Measurements from ENCODE around the gene FKBP6. TPM values are rescaled to one million over a fixed set of nuclear protein-coding genes. Genes with fewer than 3 reads are reported as not detected.
"Not testable (repeated sequence)": the region's sequence is repeated elsewhere in the genome, so short reads cannot be mapped to it uniquely, and the experiment has no call there.

Gene FKBP6
- total RNA-seq, 1 donor from 2014 or later = not detected

GRCh38 chr7:73314271-73314670 is 13.7 kb upstream of the FKBP6 start:
- DNase-seq (ENCODE audit: low spot score in 2 of 2, unreplicated experiment in 2 of 2) = no peak
- no peak overlapping the region for H3K27ac Mint-ChIP-seq
- no peaks in the 10 kb centered on the region for H3K27me3 Mint-ChIP-seq (ENCODE audit: low read depth)
- H3K4me1 Mint-ChIP-seq = no peaks in the 10 kb centered on the region
- no peaks in the 10 kb centered on the region for H3K9me3 Mint-ChIP-seq
- H3K4me3 Mint-ChIP-seq = no peak overlapping the region
- H3K36me3 Mint-ChIP-seq = no peaks in the 10 kb centered on the region
- TF ChIP-seq CTCF (IDR thresholded peaks at IDR 0.05; ENCODE audit: unreplicated experiment) = no peak

- Mint-ChIP-seq H3K9me3 (no peaks in the 10 kb centered on the region), H3K27ac (no peak overlapping the region), H3K36me3 (no peaks in the 10 kb centered on the region), H3K4me1 (no peaks in the 10 kb centered on the region), H3K27me3 (ENCODE audit: low read depth) (no peaks in the 10 kb centered on the region), H3K4me3 (no peak overlapping the region)
- DNase-seq (ENCODE audit: low spot score in 2 of 2, unreplicated experiment in 2 of 2) = no peak
- TF ChIP-seq CTCF (IDR thresholded peaks at IDR 0.05; ENCODE audit: unreplicated experiment) = no peak
These were observed 11.4 kb upstream of the FKBP6 start for GRCh38 chr7:73316521-73316920.

GRCh38 chr7:73318656-73319204 is 9.2 kb upstream of the FKBP6 start:
- not testable (repeated sequence) for H3K4me3 Mint-ChIP-seq; H3K36me3 Mint-ChIP-seq; H3K9me3 Mint-ChIP-seq; H3K27me3 Mint-ChIP-seq (ENCODE audit: low read depth); H3K27ac Mint-ChIP-seq; DNase-seq (ENCODE audit: low spot score in 2 of 2, unreplicated experiment in 2 of 2); H3K4me1 Mint-ChIP-seq

GRCh38 chr7:73319541-73319940 is 8.4 kb upstream of the FKBP6 start:
- DNase-seq (ENCODE audit: low spot score in 2 of 2, unreplicated experiment in 2 of 2); H3K4me1 Mint-ChIP-seq; H3K27me3 Mint-ChIP-seq (ENCODE audit: low read depth); H3K9me3 Mint-ChIP-seq; H3K4me3 Mint-ChIP-seq; H3K36me3 Mint-ChIP-seq: not testable (repeated sequence)
- peak overlapping the region; percentile 4 for H3K27ac Mint-ChIP-seq

- DNase-seq (ENCODE audit: low spot score in 2 of 2, unreplicated experiment in 2 of 2); H3K27me3 Mint-ChIP-seq (ENCODE audit: low read depth); H3K27ac Mint-ChIP-seq; H3K36me3 Mint-ChIP-seq; H3K9me3 Mint-ChIP-seq; H3K4me1 Mint-ChIP-seq; H3K4me3 Mint-ChIP-seq: not testable (repeated sequence)
These were observed 8.0 kb upstream of the FKBP6 start for GRCh38 chr7:73320009-73320408.

GRCh38 chr7:73323434-73324080 is 4.4 kb upstream of the FKBP6 start:
- peak overlapping the region; percentile 26 for H3K4me3 Mint-ChIP-seq
- not testable (repeated sequence) for H3K27ac Mint-ChIP-seq; H3K27me3 Mint-ChIP-seq (ENCODE audit: low read depth); H3K9me3 Mint-ChIP-seq; DNase-seq (ENCODE audit: low spot score in 2 of 2, unreplicated experiment in 2 of 2); H3K4me1 Mint-ChIP-seq; H3K36me3 Mint-ChIP-seq

- not testable (repeated sequence) for H3K36me3 Mint-ChIP-seq; H3K27ac Mint-ChIP-seq; H3K27me3 Mint-ChIP-seq (ENCODE audit: low read depth); H3K4me1 Mint-ChIP-seq; H3K9me3 Mint-ChIP-seq
- H3K4me3 Mint-ChIP-seq = peak overlapping the region; percentile 26
- peak; percentile 36 for TF ChIP-seq CTCF (IDR thresholded peaks at IDR 0.05; ENCODE audit: unreplicated experiment)
- DNase-seq (ENCODE audit: low spot score in 2 of 2, unreplicated experiment in 2 of 2) = peak in 1 of 2 experiments; percentile 62
These were observed 3.7 kb upstream of the FKBP6 start for GRCh38 chr7:73324081-73324845.

GRCh38 chr7:73325424-73325823 is 2.5 kb upstream of the FKBP6 start:
- H3K36me3 Mint-ChIP-seq, H3K4me3 Mint-ChIP-seq: not testable (repeated sequence)

GRCh38 chr7:73327449-73327848 is 512 bp upstream of the FKBP6 start:
- not testable (repeated sequence) for H3K36me3 Mint-ChIP-seq; H3K27me3 Mint-ChIP-seq (ENCODE audit: low read depth); H3K4me3 Mint-ChIP-seq; DNase-seq (ENCODE audit: low spot score in 2 of 2, unreplicated experiment in 2 of 2); H3K27ac Mint-ChIP-seq; H3K9me3 Mint-ChIP-seq
- H3K4me1 Mint-ChIP-seq = peaks cover 12% of the 10 kb centered on the region

More at GRCh38 chr7:73325424-73325823, 2.5 kb upstream of the FKBP6 start:
- peaks cover 10% of the 10 kb centered on the region for H3K4me1 Mint-ChIP-seq
- not testable (repeated sequence) for DNase-seq (ENCODE audit: low spot score in 2 of 2, unreplicated experiment in 2 of 2); H3K27ac Mint-ChIP-seq; H3K27me3 Mint-ChIP-seq (ENCODE audit: low read depth); H3K9me3 Mint-ChIP-seq
